Nephron progenitor cell (in vitro differentiated cells): Measurements from ENCODE around the gene VRK1.

ENCODE experiments used
- DNase-seq: peaks from one replicate; pipeline ENCODE4 v3.0.0; 2021
- H3K27ac Mint-ChIP-seq: 2 replicates; pipeline ENCODE4 v1.8.0; 2021; ENCODE audit warnings: mild to moderate bottlenecking, moderate library complexity, mixed read lengths
- H3K27me3 Mint-ChIP-seq: 2 replicates; pipeline ENCODE4 v1.8.0; 2021; ENCODE audit warnings: mild to moderate bottlenecking, low read depth, mixed read lengths; ENCODE audit not compliant: poor library complexity
- H3K36me3 Mint-ChIP-seq: 2 replicates; pipeline ENCODE4 v1.8.0; 2021; ENCODE audit warnings: low read depth, mixed read lengths
- H3K4me1 Mint-ChIP-seq: 2 replicates; pipeline ENCODE4 v1.8.0; 2021; ENCODE audit warnings: mixed read lengths
- H3K4me3 Mint-ChIP-seq: 2 replicates; pipeline ENCODE4 v1.8.0; 2021; ENCODE audit warnings: mild to moderate bottlenecking, moderate library complexity, mixed read lengths
- H3K9me3 Mint-ChIP-seq: 2 replicates; pipeline ENCODE4 v1.8.0; 2021; ENCODE audit warnings: mild to moderate bottlenecking, moderate library complexity, mixed read lengths
- TF ChIP-seq, protein P1 (sequence below): fragments of 200-600 bp; sonication (generic); IDR thresholded peaks from 2 replicates; pipeline ENCODE4 v1.5.0; 2021; ENCODE audit warnings: antibody characterized with exemption

Gene VRK1

DNA sequence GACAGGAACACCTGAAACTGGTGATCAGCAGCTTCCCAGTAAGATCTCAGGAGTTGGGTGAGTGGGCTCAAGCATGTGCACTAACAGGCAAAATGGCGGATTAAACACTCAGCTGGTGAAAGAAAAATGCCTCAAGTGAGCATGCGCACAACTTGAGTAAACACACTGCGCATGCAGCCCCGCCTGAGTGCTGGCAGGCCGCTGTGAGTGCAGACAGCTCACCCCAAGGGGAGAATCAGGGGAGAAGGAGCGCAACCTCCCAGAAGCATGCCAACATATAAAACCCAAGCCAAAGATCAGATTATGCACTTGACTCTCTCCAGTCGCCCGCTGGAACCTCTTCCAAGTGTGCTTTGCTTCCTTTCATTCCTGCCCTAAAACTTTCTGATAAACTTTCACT, 125.8 kb downstream of the VRK1 start:
- Mint-ChIP-seq H3K27me3 (no peaks in the 10 kb centered on the region), H3K36me3 (peaks cover 32% of the 10 kb centered on the region), H3K4me1 (peaks cover 16% of the 10 kb centered on the region), H3K4me3 (no peak overlapping the region), H3K9me3 (peaks cover 34% of the 10 kb centered on the region), H3K27ac (no peak overlapping the region)
- no peak for DNase-seq
- TF ChIP-seq, protein P1, sequence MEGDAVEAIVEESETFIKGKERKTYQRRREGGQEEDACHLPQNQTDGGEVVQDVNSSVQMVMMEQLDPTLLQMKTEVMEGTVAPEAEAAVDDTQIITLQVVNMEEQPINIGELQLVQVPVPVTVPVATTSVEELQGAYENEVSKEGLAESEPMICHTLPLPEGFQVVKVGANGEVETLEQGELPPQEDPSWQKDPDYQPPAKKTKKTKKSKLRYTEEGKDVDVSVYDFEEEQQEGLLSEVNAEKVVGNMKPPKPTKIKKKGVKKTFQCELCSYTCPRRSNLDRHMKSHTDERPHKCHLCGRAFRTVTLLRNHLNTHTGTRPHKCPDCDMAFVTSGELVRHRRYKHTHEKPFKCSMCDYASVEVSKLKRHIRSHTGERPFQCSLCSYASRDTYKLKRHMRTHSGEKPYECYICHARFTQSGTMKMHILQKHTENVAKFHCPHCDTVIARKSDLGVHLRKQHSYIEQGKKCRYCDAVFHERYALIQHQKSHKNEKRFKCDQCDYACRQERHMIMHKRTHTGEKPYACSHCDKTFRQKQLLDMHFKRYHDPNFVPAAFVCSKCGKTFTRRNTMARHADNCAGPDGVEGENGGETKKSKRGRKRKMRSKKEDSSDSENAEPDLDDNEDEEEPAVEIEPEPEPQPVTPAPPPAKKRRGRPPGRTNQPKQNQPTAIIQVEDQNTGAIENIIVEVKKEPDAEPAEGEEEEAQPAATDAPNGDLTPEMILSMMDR: no peak

DNA sequence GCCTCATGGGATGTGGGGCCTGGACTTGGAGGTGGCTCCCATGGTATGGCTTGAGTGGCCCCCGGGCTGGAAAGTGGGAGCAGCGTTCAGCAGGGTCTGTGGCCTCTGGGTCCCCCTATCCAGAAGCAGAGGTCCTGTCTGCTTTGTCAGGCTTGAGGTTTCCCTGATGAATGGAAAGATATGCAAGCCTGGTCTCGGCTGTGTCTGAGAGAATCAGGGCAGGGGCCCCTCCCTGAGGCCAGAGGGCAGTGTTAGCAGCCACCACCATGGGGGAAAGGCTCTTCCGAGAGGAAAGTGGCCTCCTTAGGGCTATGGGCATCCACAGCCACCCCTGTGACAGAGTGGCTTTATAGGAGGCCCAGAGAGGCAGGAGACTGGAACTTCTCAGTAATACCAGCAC, 128.2 kb downstream of the VRK1 start:
- peaks cover 34% of the 10 kb centered on the region for H3K9me3 Mint-ChIP-seq
- TF ChIP-seq, protein P1: no peak
- no peak overlapping the region for H3K4me3 Mint-ChIP-seq
- H3K4me1 Mint-ChIP-seq: peaks cover 15% of the 10 kb centered on the region
- H3K36me3 Mint-ChIP-seq: peaks cover 25% of the 10 kb centered on the region
- no peak overlapping the region for H3K27ac Mint-ChIP-seq
- peak; percentile 10 for DNase-seq
- H3K27me3 Mint-ChIP-seq: peaks cover 3% of the 10 kb centered on the region

DNA sequence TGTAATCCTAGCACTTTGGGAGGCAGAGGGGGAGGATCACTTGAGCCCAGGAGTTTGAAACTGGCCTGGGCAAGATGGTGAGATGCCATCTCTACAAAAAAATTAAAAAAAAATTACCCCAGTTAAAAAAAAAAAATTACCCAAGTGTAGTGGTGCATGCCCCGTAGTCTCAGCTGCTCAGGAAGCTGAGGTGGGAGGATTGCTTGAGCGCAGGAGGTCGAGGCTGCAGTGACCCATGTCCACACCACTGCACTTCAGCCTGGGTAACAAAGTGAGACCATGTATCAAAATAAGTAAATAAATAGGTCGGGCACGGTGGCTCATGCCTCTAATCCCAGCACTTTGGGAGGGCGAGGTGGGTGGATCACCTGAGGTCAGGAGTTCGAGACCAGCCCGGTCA, 128.8 kb downstream of the VRK1 start:
- peaks cover 19% of the 10 kb centered on the region for H3K36me3 Mint-ChIP-seq
- H3K4me3 Mint-ChIP-seq: no peak overlapping the region
- no peak overlapping the region for H3K27ac Mint-ChIP-seq
- H3K9me3 Mint-ChIP-seq: peaks cover 28% of the 10 kb centered on the region
- peak; percentile 45 for DNase-seq
- peaks cover 3% of the 10 kb centered on the region for H3K27me3 Mint-ChIP-seq
- peaks cover 15% of the 10 kb centered on the region for H3K4me1 Mint-ChIP-seq
- TF ChIP-seq, protein P1: no peak

DNA sequence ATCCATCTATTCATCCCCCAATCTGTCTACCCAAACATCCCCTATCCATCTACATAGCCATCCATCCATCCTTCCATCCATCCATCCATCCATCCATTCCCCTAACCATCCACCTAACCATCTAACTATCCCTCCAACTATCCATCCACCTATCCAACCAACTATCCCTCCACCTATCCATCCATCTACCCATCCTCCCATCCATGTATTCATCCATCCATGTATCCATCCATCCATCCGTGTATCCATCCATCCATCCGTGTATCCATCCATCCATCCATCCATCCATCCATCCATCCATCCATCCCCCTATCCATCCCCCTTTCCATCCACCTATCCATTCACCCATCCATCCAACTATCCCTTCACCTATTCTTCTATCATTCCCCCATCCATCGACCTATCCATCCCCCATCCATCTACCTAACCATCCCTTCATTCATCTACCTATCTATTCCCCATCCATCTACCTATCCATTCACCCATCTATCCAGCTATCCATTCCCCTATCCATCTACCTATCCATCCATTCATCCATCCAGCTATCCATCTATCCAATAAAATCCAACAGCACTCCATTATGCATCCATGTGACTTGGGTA, 131.7 kb downstream of the VRK1 start:
- Mint-ChIP-seq H3K4me3 (no peak overlapping the region), H3K4me1 (peaks cover 15% of the 10 kb centered on the region), H3K9me3 (peaks cover 4% of the 10 kb centered on the region), H3K36me3 (no peaks in the 10 kb centered on the region), H3K27ac (no peak overlapping the region), H3K27me3 (peaks cover 3% of the 10 kb centered on the region)
- TF ChIP-seq, protein P1: no peak
- DNase-seq: no peak

DNA sequence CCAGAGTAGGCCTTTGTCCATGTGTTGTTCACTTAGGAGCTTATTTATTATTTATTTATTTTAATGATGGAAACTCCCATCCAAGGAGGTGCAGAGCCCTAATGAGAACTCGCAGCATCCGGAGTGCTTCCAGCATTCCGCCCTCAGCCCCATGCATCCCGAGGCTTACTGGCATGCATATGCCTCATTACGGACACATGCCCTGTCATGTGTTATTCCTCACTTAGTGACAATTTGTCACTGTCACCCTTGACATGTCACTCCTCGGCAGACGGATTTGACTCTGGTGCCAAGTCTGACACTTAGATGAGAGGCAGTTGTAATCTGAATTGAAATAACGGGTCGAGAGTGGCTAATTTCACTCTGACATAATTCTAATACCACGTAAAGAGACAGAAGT, 132.8 kb downstream of the VRK1 start:
- TF ChIP-seq, protein P1: no peak
- DNase-seq: no peak
- Mint-ChIP-seq H3K36me3 (no peaks in the 10 kb centered on the region), H3K27ac (no peak overlapping the region), H3K9me3 (no peaks in the 10 kb centered on the region), H3K4me3 (no peak overlapping the region), H3K4me1 (peaks cover 11% of the 10 kb centered on the region), H3K27me3 (peaks cover 3% of the 10 kb centered on the region)

DNA sequence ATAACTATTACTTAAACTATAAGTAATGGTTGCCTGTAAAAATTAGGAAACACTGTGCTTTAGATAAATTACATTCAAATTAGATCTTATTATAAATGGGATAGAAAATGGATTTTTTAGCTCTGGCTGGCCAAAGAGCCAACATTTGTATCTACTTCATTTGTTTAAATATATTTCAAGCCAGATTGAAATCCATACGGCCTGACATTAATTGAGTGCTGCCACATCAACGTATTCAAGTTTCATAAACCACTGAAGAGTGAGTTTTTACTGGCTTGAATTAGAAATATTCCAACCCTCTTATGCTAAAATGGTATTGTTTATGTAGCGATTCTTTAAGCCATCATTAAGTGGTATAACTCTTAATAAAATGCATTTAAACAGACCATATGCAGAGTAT, 133.3 kb downstream of the VRK1 start:
- TF ChIP-seq, protein P1: no peak
- Mint-ChIP-seq H3K9me3 (no peaks in the 10 kb centered on the region), H3K36me3 (no peaks in the 10 kb centered on the region), H3K4me3 (no peak overlapping the region), H3K27ac (no peak overlapping the region), H3K4me1 (peaks cover 5% of the 10 kb centered on the region), H3K27me3 (peaks cover 3% of the 10 kb centered on the region)
- DNase-seq: no peak
